Loucy (cell line): ENCODE results near the gene VTCN1.

Experiments used
- CTCF ChIP-seq: fragments of 200-600 bp; sonication (generic); conservative IDR thresholded peaks from 2 replicates; pipeline ENCODE4 v1.5.1; 2014; ENCODE audit warnings: mild to moderate bottlenecking, antibody characterized with exemption, low read length
- EZH2phosphoT487 ChIP-seq: fragments of 200-600 bp; IDR thresholded peaks from 2 replicates; pipeline ENCODE4 v1.6.1; 2018; ENCODE audit warnings: antibody characterized with exemption, mild to moderate bottlenecking, moderate library complexity, borderline replicate concordance

GRCh38 chr1:117130526-117130925 lies 80.2 kb downstream of the VTCN1 start:
- TF ChIP-seq CTCF: no peak
- no peak for TF ChIP-seq EZH2phosphoT487
